DOHH2 (cell line): ENCODE results near the gene SLC17A6.

Experiments used
- CTCF ChIP-seq: fragments of 200-600 bp; sonication (generic); IDR thresholded peaks from one replicate; pipeline ENCODE4 v1.5.1; 2014; ENCODE audit warnings: antibody characterized with exemption, mild to moderate bottlenecking, low read depth, low read length; ENCODE audit not compliant: poor library complexity, severe bottlenecking
- EZH2phosphoT487 ChIP-seq: fragments of 200-600 bp; sonication (generic); IDR thresholded peaks from 2 replicates; pipeline ENCODE4 v1.6.1; 2017; ENCODE audit warnings: borderline replicate concordance, mild to moderate bottlenecking, antibody characterized with exemption, low read length, moderate library complexity, mixed read lengths

- no peak for TF ChIP-seq CTCF
- TF ChIP-seq EZH2phosphoT487 = no peak
Observed at GRCh38 chr11:22346282-22346681, 8.1 kb downstream of the SLC17A6 start.
